Epithelial cell of esophagus (primary cell): ENCODE results near the gene ZNF546.

Source experiments
- DNase-seq: peaks from one replicate; pipeline ENCODE4 v3.0.0; 2010; ENCODE audit warnings: low read depth
- H3K4me3 ChIP-seq: 2 replicates; pipeline ENCODE4 v1.5.1; 2011; ENCODE audit warnings: mild to moderate bottlenecking, low read length, control low read depth
- TF ChIP-seq, protein P1 (sequence below): IDR thresholded peaks from 2 replicates; pipeline ENCODE4 v1.5.1; 2011; ENCODE audit warnings: low read depth, mild to moderate bottlenecking, low read length, control low read depth, inconsistent platforms; ENCODE audit not compliant: insufficient read depth; ENCODE audit errors: missing control alignments

Gene ZNF546

GRCh38 chr19:39970675-39971379 lies 26.0 kb upstream of the ZNF546 start, which contains the start of gene PSMC4:
Gene PSMC4 (plus strand): TSS chr19:39971165. CDS start chr19:39971203, 38 bp downstream.
- peak within 1 kb of the TSS; percentile 96 for H3K4me3 ChIP-seq
- DNase-seq = peak; percentile 100
- TF ChIP-seq, protein P1, sequence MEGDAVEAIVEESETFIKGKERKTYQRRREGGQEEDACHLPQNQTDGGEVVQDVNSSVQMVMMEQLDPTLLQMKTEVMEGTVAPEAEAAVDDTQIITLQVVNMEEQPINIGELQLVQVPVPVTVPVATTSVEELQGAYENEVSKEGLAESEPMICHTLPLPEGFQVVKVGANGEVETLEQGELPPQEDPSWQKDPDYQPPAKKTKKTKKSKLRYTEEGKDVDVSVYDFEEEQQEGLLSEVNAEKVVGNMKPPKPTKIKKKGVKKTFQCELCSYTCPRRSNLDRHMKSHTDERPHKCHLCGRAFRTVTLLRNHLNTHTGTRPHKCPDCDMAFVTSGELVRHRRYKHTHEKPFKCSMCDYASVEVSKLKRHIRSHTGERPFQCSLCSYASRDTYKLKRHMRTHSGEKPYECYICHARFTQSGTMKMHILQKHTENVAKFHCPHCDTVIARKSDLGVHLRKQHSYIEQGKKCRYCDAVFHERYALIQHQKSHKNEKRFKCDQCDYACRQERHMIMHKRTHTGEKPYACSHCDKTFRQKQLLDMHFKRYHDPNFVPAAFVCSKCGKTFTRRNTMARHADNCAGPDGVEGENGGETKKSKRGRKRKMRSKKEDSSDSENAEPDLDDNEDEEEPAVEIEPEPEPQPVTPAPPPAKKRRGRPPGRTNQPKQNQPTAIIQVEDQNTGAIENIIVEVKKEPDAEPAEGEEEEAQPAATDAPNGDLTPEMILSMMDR = peak; percentile 73

- TF ChIP-seq, protein P1 = no peak
- DNase-seq = peak; percentile 9
These were observed 25.4 kb upstream of the ZNF546 start for GRCh38 chr19:39971380-39972035.

GRCh38 chr19:39974377-39975155 lies 22.3 kb upstream of the ZNF546 start:
- TF ChIP-seq, protein P1 = no peak

More at GRCh38 chr19:39971380-39972035, 25.4 kb upstream of the ZNF546 start:
- H3K4me3 ChIP-seq = peak overlapping the region; percentile 96

DNA sequence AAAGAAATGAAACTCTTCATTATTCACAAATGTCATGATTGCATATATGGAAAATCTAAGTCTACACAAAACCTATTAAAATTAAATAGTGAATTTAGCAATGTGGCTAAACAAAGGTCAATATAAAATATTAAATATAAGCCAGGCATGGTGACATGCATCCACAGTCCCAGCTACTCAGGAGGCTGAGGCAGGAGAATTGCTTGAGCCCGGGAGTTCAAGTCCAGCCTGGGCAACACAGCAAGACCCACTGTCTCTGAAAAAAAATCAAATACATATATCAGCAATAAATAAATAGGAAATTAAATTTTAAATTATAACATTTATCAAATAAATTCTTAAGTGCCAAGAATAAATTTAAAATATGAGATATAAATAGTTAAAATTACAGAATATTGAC lies 14.0 kb upstream of the ZNF546 start:
- TF ChIP-seq, protein P1 = no peak

More at GRCh38 chr19:39974377-39975155, 22.3 kb upstream of the ZNF546 start:
- H3K4me3 ChIP-seq = no peak overlapping the region
- no peak for DNase-seq

GRCh38 chr19:39983695-39984300 lies 13.1 kb upstream of the ZNF546 start:
- no peak overlapping the region for H3K4me3 ChIP-seq
- TF ChIP-seq, protein P1 = no peak
- no peak for DNase-seq

More for the DNA sequence above, 14.0 kb upstream of the ZNF546 start:
- no peak overlapping the region for H3K4me3 ChIP-seq
- no peak for DNase-seq

DNA sequence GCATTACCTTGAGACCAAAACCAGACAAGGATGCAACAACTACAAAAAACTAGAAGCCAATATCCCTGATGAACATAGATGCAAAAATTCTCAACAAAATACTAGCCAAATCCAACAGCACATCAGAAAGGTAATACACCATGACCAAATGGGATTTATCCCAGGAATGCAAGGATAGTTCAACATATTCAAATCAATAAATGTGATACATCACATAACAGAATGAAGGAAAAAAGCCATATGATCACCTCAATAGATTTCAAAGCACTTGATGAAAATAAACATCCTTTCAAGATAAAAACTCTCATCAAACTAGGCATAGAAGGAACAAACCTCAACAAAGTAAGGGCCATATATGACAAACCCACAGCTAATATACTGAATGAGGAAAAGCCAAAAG lies 10.2 kb upstream of the ZNF546 start:
- no peak for DNase-seq
- H3K4me3 ChIP-seq = no peak overlapping the region
- TF ChIP-seq, protein P1 = no peak
